Upper lobe of left lung (tissue), 6 donors: ENCODE data around the gene HIF3A. TPM values are rescaled to one million over a fixed set of nuclear protein-coding genes. Genes with fewer than 3 reads are reported as not detected.

Source experiments
- ATAC-seq, 2 donors: fragments of 200-7000 bp; cut with Tn5 transposase; one replicate each; pipeline ENCODE4 v1.9.1; 2022; ENCODE audit warnings: mild to moderate bottlenecking in 2 of 2, moderate library complexity in 2 of 2; ENCODE audit not compliant: low FRiP score in 2 of 2
- DNase-seq, 2 donors: peaks; one replicate each; pipeline ENCODE4 v3.0.0-alpha.2; 2019 to 2020
- H3K27ac ChIP-seq, 4 donors: fragments of 200-600 bp; sonication (generic); one replicate each; pipeline ENCODE4 v1.5.1; 2016 to 2019
- H3K27me3 ChIP-seq, 4 donors: fragments of 200-600 bp; sonication (generic); one replicate each; pipeline ENCODE4 v1.5.1; 2017 to 2019
- H3K36me3 ChIP-seq, 4 donors: fragments of 200-600 bp; sonication (generic); one replicate each; pipeline ENCODE4 v1.5.1; 2016 to 2019
- H3K4me1 ChIP-seq, 4 donors: fragments of 200-600 bp; sonication (generic); one replicate each; pipeline ENCODE4 v1.5.1; 2018 to 2019
- H3K4me3 ChIP-seq, 4 donors: fragments of 200-600 bp; sonication (generic); one replicate each; pipeline ENCODE4 v1.5.1; 2017 to 2019; ENCODE audit warnings: mild to moderate bottlenecking in 2 of 4, moderate library complexity in 1 of 4
- H3K9me3 ChIP-seq, 4 donors: fragments of 200-600 bp; sonication (generic); one replicate each; pipeline ENCODE4 v1.5.1; 2018 to 2019
- EP300 ChIP-seq, 4 donors: sonication (generic); formaldehyde crosslinking; IDR thresholded peaks; one replicate each; pipeline ENCODE4 v1.5.1; 2017; ENCODE audit warnings: antibody characterized with exemption in 4 of 4, control low read depth in 2 of 4
- POLR2A ChIP-seq, 4 donors: fragments of 450-650 bp; IDR thresholded peaks; one replicate each; pipeline ENCODE4 v1.5.1; 2016 to 2017; ENCODE audit warnings: antibody characterized with exemption in 4 of 4, mild to moderate bottlenecking in 2 of 4
- POLR2AphosphoS5 ChIP-seq, 2 donors: sonication (generic); formaldehyde crosslinking; IDR thresholded peaks; one replicate each; pipeline ENCODE4 v1.5.1; 2017; ENCODE audit warnings: antibody characterized with exemption in 2 of 2
- WGBS, 2 donors: methylation state at CpG; one replicate each; pipeline ENCODE4 v1.1.5; 2017 to 2018; 5-methylcytosine and 5-hydroxymethylcytosine counted together
- total RNA-seq, 6 donors: library from RNA; depleted of rRNA in 4 of 6; stranded (reverse); fragments of >200 nt in 4 of 6; gene quantifications; one replicate each; pipeline versions ENCODE4 v1.1.0 to v1.2.1, GENCODE V29; 2016 to 2021
- TF ChIP-seq, protein P1 (sequence below), 6 experiments: fragments of 450-650 bp in 4 of 6; fragments of 200-600 bp in 2 of 6; sonication (generic) in 2 of 6; IDR thresholded peaks; one replicate each; pipeline ENCODE4 v1.5.1; 2016 to 2019; ENCODE audit warnings: antibody characterized with exemption in 6 of 6
- donor health status: DM: no; HTN: no; CAD: no; lungs with moderate emphysema.
- donor health status: DM: no; HTN: yes; CAD: no; lungs with severe emphysema.

HIF3A gene
- total RNA-seq, 6 donors from 2014 or later, result 42.3 to 1,057 (median 61.3) TPM

DNA sequence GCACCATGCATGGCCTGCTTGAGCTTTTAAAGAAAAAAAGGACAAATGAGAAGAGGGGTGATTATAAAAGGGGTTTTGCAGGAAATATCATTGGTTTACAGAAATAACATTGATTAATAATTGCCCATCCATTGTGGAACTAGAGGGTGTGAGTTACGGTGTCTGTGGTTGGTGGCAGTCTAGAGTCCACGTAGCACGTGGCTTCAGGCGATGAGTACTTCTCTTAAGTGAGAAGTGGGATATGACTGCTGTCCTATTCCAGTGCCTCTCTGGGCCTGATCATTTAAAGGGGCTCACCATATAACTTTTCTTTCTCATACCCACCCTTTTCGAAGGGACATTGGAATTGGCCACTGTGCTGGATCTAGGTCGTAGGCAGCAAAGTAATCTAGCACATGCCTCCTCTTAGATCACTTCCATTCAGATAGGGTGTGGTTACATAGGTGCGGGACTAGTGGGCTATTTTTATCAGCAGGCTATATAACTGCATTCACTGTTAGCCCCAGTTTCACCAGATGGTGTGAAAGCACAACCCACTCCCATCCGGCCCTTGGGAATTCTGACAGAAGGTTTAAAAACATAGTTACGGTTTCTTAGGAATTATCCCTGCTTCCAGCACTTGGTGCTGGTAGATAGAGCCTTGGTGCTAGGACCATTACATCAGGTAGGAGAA lies 69.9 kb downstream of the HIF3A start:
- peaks cover 0 to 49% (median 22%) of the 10 kb centered on the region in 4 donors for H3K36me3 ChIP-seq
- H3K9me3 ChIP-seq, result no peaks in the 10 kb centered on the region
- no peaks in the 10 kb centered on the region for H3K27me3 ChIP-seq
- no peak overlapping the region for H3K4me3 ChIP-seq
- H3K27ac ChIP-seq, result no peak overlapping the region
- DNase-seq, result no peak
- ATAC-seq, result no peak
- H3K4me1 ChIP-seq, result peaks cover 0 to 8% (median under 1%) of the 10 kb centered on the region in 4 donors
- 91% methylated on average over 9 of the region's 9 CpGs for WGBS, 2 donors
- no peak for TF ChIP-seq POLR2A (IDR thresholded peaks at IDR 0.05)
- no peak for TF ChIP-seq POLR2AphosphoS5 (IDR thresholded peaks at IDR 0.05)
- TF ChIP-seq, protein P1, sequence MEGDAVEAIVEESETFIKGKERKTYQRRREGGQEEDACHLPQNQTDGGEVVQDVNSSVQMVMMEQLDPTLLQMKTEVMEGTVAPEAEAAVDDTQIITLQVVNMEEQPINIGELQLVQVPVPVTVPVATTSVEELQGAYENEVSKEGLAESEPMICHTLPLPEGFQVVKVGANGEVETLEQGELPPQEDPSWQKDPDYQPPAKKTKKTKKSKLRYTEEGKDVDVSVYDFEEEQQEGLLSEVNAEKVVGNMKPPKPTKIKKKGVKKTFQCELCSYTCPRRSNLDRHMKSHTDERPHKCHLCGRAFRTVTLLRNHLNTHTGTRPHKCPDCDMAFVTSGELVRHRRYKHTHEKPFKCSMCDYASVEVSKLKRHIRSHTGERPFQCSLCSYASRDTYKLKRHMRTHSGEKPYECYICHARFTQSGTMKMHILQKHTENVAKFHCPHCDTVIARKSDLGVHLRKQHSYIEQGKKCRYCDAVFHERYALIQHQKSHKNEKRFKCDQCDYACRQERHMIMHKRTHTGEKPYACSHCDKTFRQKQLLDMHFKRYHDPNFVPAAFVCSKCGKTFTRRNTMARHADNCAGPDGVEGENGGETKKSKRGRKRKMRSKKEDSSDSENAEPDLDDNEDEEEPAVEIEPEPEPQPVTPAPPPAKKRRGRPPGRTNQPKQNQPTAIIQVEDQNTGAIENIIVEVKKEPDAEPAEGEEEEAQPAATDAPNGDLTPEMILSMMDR (IDR thresholded peaks at IDR 0.05), result no peak

- Histone ChIP-seq H3K4me3 (no peak overlapping the region), H3K27me3 (no peaks in the 10 kb centered on the region), H3K9me3 (no peaks in the 10 kb centered on the region), H3K4me1 (peaks cover 2 to 14% (median 5%) of the 10 kb centered on the region in 4 donors), H3K36me3 (peaks cover 0 to 49% (median 22%) of the 10 kb centered on the region in 4 donors), H3K27ac (no peak overlapping the region)
- WGBS, 2 donors, result 96 to 99% methylated on average over 5 of the region's 5 CpGs
- no peak for DNase-seq
- TF ChIP-seq POLR2A (IDR thresholded peaks at IDR 0.05) (no peak), EP300 (IDR thresholded peaks at IDR 0.05) (no peak), POLR2AphosphoS5 (IDR thresholded peaks at IDR 0.05) (no peak)
- TF ChIP-seq, protein P1 (IDR thresholded peaks at IDR 0.05), result no peak
- no peak for ATAC-seq
Measured at GRCh38 chr19:46367426-46367825, 70.6 kb downstream of the HIF3A start.

DNA sequence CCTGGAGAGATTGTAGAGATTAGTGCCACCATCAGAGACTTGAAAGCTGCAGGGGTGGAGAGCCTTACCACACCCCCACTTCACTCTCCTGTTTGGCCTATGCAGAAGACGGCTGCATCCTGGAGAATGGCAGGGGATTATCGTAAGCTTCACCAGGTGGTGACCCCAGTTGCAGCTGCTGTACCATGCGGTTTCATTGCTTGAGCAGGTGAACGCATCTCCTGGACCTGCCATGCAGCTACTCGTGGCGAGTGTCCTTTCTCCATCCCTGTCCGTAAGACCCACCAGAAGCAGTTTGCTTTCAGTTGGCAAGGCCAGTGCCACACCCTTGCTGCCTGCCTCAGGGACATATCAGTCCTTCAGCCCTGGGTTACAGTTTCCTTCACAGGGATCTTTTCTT lies 71.3 kb downstream of the HIF3A start:
- no peak for DNase-seq
- Histone ChIP-seq H3K9me3 (no peaks in the 10 kb centered on the region), H3K4me3 (no peak overlapping the region), H3K27me3 (no peaks in the 10 kb centered on the region), H3K4me1 (peaks cover 9 to 21% (median 12%) of the 10 kb centered on the region in 4 donors), H3K27ac (no peak overlapping the region), H3K36me3 (peaks cover 0 to 52% (median 22%) of the 10 kb centered on the region in 4 donors)
- WGBS, 2 donors, result 76 to 91% methylated on average over 3 to 7 of the region's 7 CpGs
- TF ChIP-seq POLR2AphosphoS5 (IDR thresholded peaks at IDR 0.05) (no peak), POLR2A (IDR thresholded peaks at IDR 0.05) (no peak), EP300 (IDR thresholded peaks at IDR 0.05) (no peak)
- TF ChIP-seq, protein P1 (IDR thresholded peaks at IDR 0.05), result no peak
- no peak for ATAC-seq

DNA sequence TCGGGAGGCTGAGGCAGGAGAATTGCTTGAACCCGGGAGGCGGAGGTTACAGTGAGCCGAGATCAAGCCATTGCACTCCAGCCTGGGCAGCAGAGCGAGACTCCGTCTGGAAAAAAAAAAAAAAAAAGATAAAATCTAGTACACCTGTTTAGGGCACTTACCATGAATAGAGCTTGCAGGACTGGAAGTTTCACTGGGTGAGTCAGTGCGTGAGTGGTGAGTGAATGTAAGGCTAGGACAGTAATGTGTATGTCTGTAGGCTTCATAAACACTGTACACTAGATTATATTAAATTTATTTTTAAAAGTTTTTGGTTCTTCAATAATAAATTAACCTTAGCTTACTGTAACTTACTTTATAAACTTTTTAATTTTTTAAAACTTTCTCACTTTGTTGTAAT lies 73.0 kb downstream of the HIF3A start:
- Histone ChIP-seq H3K9me3 (no peaks in the 10 kb centered on the region), H3K4me3 (no peak overlapping the region), H3K27ac (no peak overlapping the region), H3K36me3 (peaks cover 0 to 36% (median 13%) of the 10 kb centered on the region in 4 donors), H3K27me3 (no peaks in the 10 kb centered on the region), H3K4me1 (peaks cover 21 to 36% (median 28%) of the 10 kb centered on the region in 4 donors)
- ATAC-seq (no peak), DNase-seq (no peak)
- TF ChIP-seq POLR2AphosphoS5 (IDR thresholded peaks at IDR 0.05), result no peak
- no peak for TF ChIP-seq EP300 (IDR thresholded peaks at IDR 0.05)
- TF ChIP-seq, protein P1 (IDR thresholded peaks at IDR 0.05), result no peak
- TF ChIP-seq POLR2A (IDR thresholded peaks at IDR 0.05), result no peak
- 95 to 96% methylated on average over 7 of the region's 7 CpGs for WGBS, 2 donors
